CD4-positive, alpha-beta T cell treated with Interleukin-2 at 100 ng/mL for 4 hours (primary cell): ENCODE measurements around the gene WDR62.
A peak's percentile ranks its signal among the peaks of the same experiment; 100 is the strongest.
"Not testable (repeated sequence)": the region's sequence is repeated elsewhere in the genome, so short reads cannot be mapped to it uniquely, and the experiment has no call there.

Experiments used
- DNase-seq: peaks from one replicate; pipeline ENCODE4 v3.0.0-alpha.2; 2020; ENCODE audit warnings: low spot score

Gene WDR62

GRCh38 chr19:36040495-36040894 lies 14.2 kb upstream of the WDR62 start:
- no peak for DNase-seq

- not testable (repeated sequence) for DNase-seq
Measured at GRCh38 chr19:36041092-36041491, 13.6 kb upstream of the WDR62 start.

- no peak for DNase-seq
Measured at GRCh38 chr19:36041831-36042230, 12.9 kb upstream of the WDR62 start.

GRCh38 chr19:36043952-36044351 lies 10.7 kb upstream of the WDR62 start:
- no peak for DNase-seq

GRCh38 chr19:36046443-36047050 lies 8.2 kb upstream of the WDR62 start:
- DNase-seq = no peak

GRCh38 chr19:36047835-36048234 lies 6.9 kb upstream of the WDR62 start:
- no peak for DNase-seq

- no peak for DNase-seq
Measured at GRCh38 chr19:36049080-36049698, 5.5 kb upstream of the WDR62 start.

- DNase-seq = no peak
Measured at GRCh38 chr19:36051236-36051635, 3.5 kb upstream of the WDR62 start.

- no peak for DNase-seq
Measured at GRCh38 chr19:36051637-36052036, 3.1 kb upstream of the WDR62 start.

GRCh38 chr19:36054119-36054732 lies 471 bp upstream of the WDR62 start, which contains the start of gene THAP8:
Gene THAP8, minus strand, starts transcription at chr19:36054285. Its CDS starts 68 bp downstream, at chr19:36054217.
- DNase-seq = peak; percentile 100

GRCh38 chr19:36058481-36059179 lies 3.9 kb downstream of the WDR62 start:
- DNase-seq = no peak

- no peak for DNase-seq
Measured at GRCh38 chr19:36059180-36059910, 4.6 kb downstream of the WDR62 start.

GRCh38 chr19:36060430-36060829 lies 5.7 kb downstream of the WDR62 start:
- DNase-seq = no peak

- no peak for DNase-seq
Measured at GRCh38 chr19:36061367-36061766, 6.7 kb downstream of the WDR62 start.

GRCh38 chr19:36064826-36065225 lies 10.1 kb downstream of the WDR62 start:
- no peak for DNase-seq

GRCh38 chr19:36067681-36068080 lies 13.0 kb downstream of the WDR62 start:
- no peak for DNase-seq

GRCh38 chr19:36068810-36069499 lies 14.3 kb downstream of the WDR62 start:
- not testable (repeated sequence) for DNase-seq

GRCh38 chr19:36072081-36072480 lies 17.4 kb downstream of the WDR62 start:
- DNase-seq = no peak

- DNase-seq = no peak
Measured at GRCh38 chr19:36073121-36073876, 18.6 kb downstream of the WDR62 start.

- DNase-seq = no peak
Measured at GRCh38 chr19:36079389-36079945, 24.8 kb downstream of the WDR62 start.
